HepG2 (cell line): ENCODE data around the gene BRD8. TPM values are rescaled to one million over a fixed set of nuclear protein-coding genes. Genes with fewer than 3 reads are reported as not detected.
A peak's percentile ranks its signal among the peaks of the same experiment; 100 is the strongest.

Experiments
- CBX5 ChIP-seq: sonication (generic); formaldehyde crosslinking; IDR thresholded peaks from 2 replicates; pipeline ENCODE4 v1.4.0; 2020; ENCODE audit warnings: missing genetic modification reagents, borderline replicate concordance
- CEBPB ChIP-seq: IDR thresholded peaks from 2 replicates; pipeline ENCODE4 v1.6.1; 2011; ENCODE audit warnings: low read depth, low read length, improper control_type of control experiment, borderline replicate concordance
- EP300 ChIP-seq, 3 experiments: sonication (generic) in 1 of 3; formaldehyde crosslinking in 1 of 3; IDR thresholded peaks; 2 replicates each; pipeline versions ENCODE4 v1.5.1 to v1.6.1; 2011 to 2020; ENCODE audit warnings: low read depth in 2 of 3, low read length in 2 of 3, borderline replicate concordance in 1 of 3, improper control_type of control experiment in 1 of 3, mild to moderate bottlenecking in 1 of 3, missing genetic modification reagents in 1 of 3, moderate library complexity in 1 of 3
- FOXO1 ChIP-seq: sonication (generic); formaldehyde crosslinking; IDR thresholded peaks from 2 replicates; pipeline ENCODE4 v1.4.0; 2020; ENCODE audit warnings: missing genetic modification reagents
- KMT2A ChIP-seq: sonication (generic); formaldehyde crosslinking; IDR thresholded peaks from 2 replicates; pipeline ENCODE4 v1.4.0; 2020; ENCODE audit warnings: missing genetic modification reagents
- LCORL ChIP-seq, 2 experiments: fragments of 450-650 bp in 1 of 2; sonication (generic) in 1 of 2; formaldehyde crosslinking in 1 of 2; IDR thresholded peaks; 2 replicates each; pipeline versions ENCODE4 v1.5.0 to v1.6.1; 2017 to 2020; ENCODE audit warnings: antibody characterized with exemption in 1 of 2, missing genetic modification reagents in 1 of 2
- MATR3 ChIP-seq: sonication (generic); formaldehyde crosslinking; IDR thresholded peaks from 2 replicates; pipeline ENCODE4 v1.4.0; 2020; ENCODE audit warnings: missing genetic modification reagents
- MEF2D ChIP-seq: sonication (generic); formaldehyde crosslinking; IDR thresholded peaks from 2 replicates; pipeline ENCODE4 v1.5.1; 2020; ENCODE audit warnings: mild to moderate bottlenecking, missing genetic modification reagents
- MZF1 ChIP-seq: sonication (generic); formaldehyde crosslinking; IDR thresholded peaks from 2 replicates; pipeline ENCODE4 v1.8.1; 2023; ENCODE audit warnings: mild to moderate bottlenecking, missing genetic modification reagents, borderline replicate concordance
- NFYC ChIP-seq: IDR thresholded peaks from 2 replicates; pipeline ENCODE4 v1.6.1; 2016; ENCODE audit warnings: missing genetic modification reagents, missing compliant biosample characterization
- NR2F2 ChIP-seq: IDR thresholded peaks from 2 replicates; pipeline ENCODE4 v1.6.1; 2012; ENCODE audit warnings: low read depth, inconsistent platforms, borderline replicate concordance
- PHF5A ChIP-seq: IDR thresholded peaks from one replicate; pipeline ENCODE4 v1.6.1; 2018; ENCODE audit warnings: low read depth, missing genetic modification reagents; ENCODE audit not compliant: unreplicated experiment
- POLR2AphosphoS5 ChIP-seq: IDR thresholded peaks from 2 replicates; pipeline ENCODE4 v1.6.1; 2012; ENCODE audit warnings: low read depth, low read length
- PREB ChIP-seq: sonication (generic); formaldehyde crosslinking; IDR thresholded peaks from 2 replicates; pipeline ENCODE4 v1.4.0; 2020; ENCODE audit warnings: missing genetic modification reagents
- PTBP1 ChIP-seq: fragments of 200-400 bp; formaldehyde crosslinking; IDR thresholded peaks from 2 replicates; pipeline ENCODE4 v1.6.1; 2018; ENCODE audit warnings: low read length, low read depth; ENCODE audit not compliant: poor library complexity, severe bottlenecking
- STAG1 ChIP-seq: sonication (generic); formaldehyde crosslinking; IDR thresholded peaks from 2 replicates; pipeline ENCODE4 v1.4.0; 2020; ENCODE audit warnings: missing genetic modification reagents
- TMF1 ChIP-seq: sonication (generic); formaldehyde crosslinking; IDR thresholded peaks from 2 replicates; pipeline ENCODE4 v1.8.1; 2022; ENCODE audit warnings: low read depth, missing genetic modification reagents
- YEATS2 ChIP-seq: sonication (generic); formaldehyde crosslinking; IDR thresholded peaks from 2 replicates; pipeline ENCODE4 v1.4.0; 2020; ENCODE audit warnings: missing genetic modification reagents, borderline replicate concordance
- ZFP41 ChIP-seq: sonication (generic); formaldehyde crosslinking; IDR thresholded peaks from 2 replicates; pipeline ENCODE4 v1.4.0; 2020; ENCODE audit warnings: mild to moderate bottlenecking, missing genetic modification reagents, borderline replicate concordance
- ZKSCAN1 ChIP-seq: fragments of 150-350 bp; IDR thresholded peaks from 2 replicates; pipeline ENCODE4 v1.6.1; 2014; ENCODE audit warnings: low read length
- ZNF280B ChIP-seq: sonication (generic); formaldehyde crosslinking; IDR thresholded peaks from 2 replicates; pipeline ENCODE4 v1.5.0; 2020; ENCODE audit warnings: missing genetic modification reagents, mild to moderate bottlenecking, borderline replicate concordance
- ZNF30 ChIP-seq: sonication (generic); formaldehyde crosslinking; IDR thresholded peaks from 2 replicates; pipeline ENCODE4 v1.5.0; 2020; ENCODE audit warnings: mild to moderate bottlenecking, missing genetic modification reagents
- ZNF383 ChIP-seq: sonication (generic); formaldehyde crosslinking; IDR thresholded peaks from 2 replicates; pipeline ENCODE4 v1.4.0; 2020; ENCODE audit warnings: missing genetic modification reagents, mild to moderate bottlenecking, borderline replicate concordance
- ZNF446 ChIP-seq: sonication (generic); formaldehyde crosslinking; IDR thresholded peaks from 2 replicates; pipeline ENCODE4 v1.5.0; 2020; ENCODE audit warnings: mild to moderate bottlenecking, missing genetic modification reagents
- ZNF562 ChIP-seq: sonication (generic); formaldehyde crosslinking; IDR thresholded peaks from 2 replicates; pipeline ENCODE4 v1.8.0; 2022; ENCODE audit warnings: missing genetic modification reagents, borderline replicate concordance
- ZNF747 ChIP-seq: sonication (generic); formaldehyde crosslinking; IDR thresholded peaks from 2 replicates; pipeline ENCODE4 v1.8.1; 2023; ENCODE audit warnings: missing genetic modification reagents, mild to moderate bottlenecking, borderline replicate concordance
- ZNF773 ChIP-seq: sonication (generic); formaldehyde crosslinking; IDR thresholded peaks from 2 replicates; pipeline ENCODE4 v1.4.0; 2020; ENCODE audit warnings: missing genetic modification reagents, borderline replicate concordance
- ZNF790 ChIP-seq: sonication (generic); formaldehyde crosslinking; IDR thresholded peaks from 2 replicates; pipeline ENCODE4 v1.8.0; 2022; ENCODE audit warnings: missing genetic modification reagents, mild to moderate bottlenecking, borderline replicate concordance
- polyA plus RNA-seq, 8 experiments: library from polyadenylated mRNA; depleted of rRNA in 3 of 8; stranded (reverse) in 7 of 8; unstranded in 1 of 8; fragments of >200 nt; fragmentation: Illumina TruSeq in 4 of 8; extraction: Trizol in 4 of 8; gene quantifications; 2 replicates each; pipeline versions ENCODE4 v1.2.1 to v1.2.3, GENCODE V29; 2011 to 2016; ENCODE audit warnings: low read depth in 4 of 8, missing spikeins in 1 of 8, mixed read lengths in 1 of 8; ENCODE audit not compliant: insufficient read depth in 1 of 8
- total RNA-seq, 5 experiments: library from RNA; depleted of rRNA; stranded (reverse); fragments of >200 nt; fragmentation: Illumina TruSeq; extraction: Trizol; gene quantifications; 2 replicates each; pipeline ENCODE4 v1.2.3, GENCODE V29; 2016; ENCODE audit warnings: low read depth in 1 of 5

BRD8 gene
- total and polyA plus RNA-seq, 2 of the 13 experiments (the other 11 are each of a cell fraction or from before 2014, with no cell fraction given), result 62.5 to 71.1 TPM

GRCh38 chr5:138213161-138214029 is 35.0 kb upstream of the BRD8 start, which contains the start of gene CDC23 (continued):
- TF ChIP-seq CBX5 (no peak), CEBPB (no peak), LCORL (IDR thresholded peaks at IDR 0.05) (no peak), LCORL (CRISPR knock-in tag; IDR thresholded peaks at IDR 0.05) (no peak), ZNF446 (no peak), POLR2AphosphoS5 (peak; percentile 72), ZKSCAN1 (no peak), KMT2A (CRISPR knock-in tag) (peak; percentile 78), PTBP1 (no peak), TMF1 (CRISPR knock-in tag) (no peak), NR2F2 (0 out of 2 replicates have a peak, but pooled peaks have one; percentile 24), NFYC (CRISPR knock-in tag) (peak; percentile 97), ZNF747 (peak; percentile 33; the same call in 1 of the 2 replicates), EP300 (IDR thresholded peaks at IDR 0.05; ENCODE audit: low read depth in 2 of 2, low read length in 2 of 2) (no peak), EP300 (CRISPR knock-in tag; IDR thresholded peaks at IDR 0.05; ENCODE audit: borderline replicate concordance) (no peak), MEF2D (CRISPR knock-in tag) (0 out of 2 replicates have a peak, but pooled peaks have one; percentile 22), ZFP41 (CRISPR knock-in tag) (no peak), MZF1 (CRISPR knock-in tag) (no peak), ZNF790 (CRISPR knock-in tag) (no peak), ZNF773 (no peak), YEATS2 (CRISPR knock-in tag) (peak; percentile 79; the same call in 1 of the 2 replicates), ZNF280B (peak; percentile 72; the same call in 1 of the 2 replicates), STAG1 (CRISPR knock-in tag) (no peak), ZNF562 (no peak), PREB (CRISPR knock-in tag) (no peak), ZNF383 (CRISPR knock-in tag) (no peak), FOXO1 (CRISPR knock-in tag) (no peak), PHF5A (CRISPR knock-in tag) (peak; percentile 25), MATR3 (CRISPR knock-in tag) (no peak), ZNF30 (CRISPR knock-in tag) (no peak)
